ENCODE data around the gene ARL4D. TPM values are rescaled to one million over a fixed set of nuclear protein-coding genes. Genes with fewer than 3 reads are reported as not detected.
"Not testable (repeated sequence)": the region's sequence is repeated elsewhere in the genome, so short reads cannot be mapped to it uniquely, and the experiment has no call there.

The ARL4D gene
- total and polyA plus RNA-seq, 2 donors, result 1.7 to 26.8 TPM

DNA sequence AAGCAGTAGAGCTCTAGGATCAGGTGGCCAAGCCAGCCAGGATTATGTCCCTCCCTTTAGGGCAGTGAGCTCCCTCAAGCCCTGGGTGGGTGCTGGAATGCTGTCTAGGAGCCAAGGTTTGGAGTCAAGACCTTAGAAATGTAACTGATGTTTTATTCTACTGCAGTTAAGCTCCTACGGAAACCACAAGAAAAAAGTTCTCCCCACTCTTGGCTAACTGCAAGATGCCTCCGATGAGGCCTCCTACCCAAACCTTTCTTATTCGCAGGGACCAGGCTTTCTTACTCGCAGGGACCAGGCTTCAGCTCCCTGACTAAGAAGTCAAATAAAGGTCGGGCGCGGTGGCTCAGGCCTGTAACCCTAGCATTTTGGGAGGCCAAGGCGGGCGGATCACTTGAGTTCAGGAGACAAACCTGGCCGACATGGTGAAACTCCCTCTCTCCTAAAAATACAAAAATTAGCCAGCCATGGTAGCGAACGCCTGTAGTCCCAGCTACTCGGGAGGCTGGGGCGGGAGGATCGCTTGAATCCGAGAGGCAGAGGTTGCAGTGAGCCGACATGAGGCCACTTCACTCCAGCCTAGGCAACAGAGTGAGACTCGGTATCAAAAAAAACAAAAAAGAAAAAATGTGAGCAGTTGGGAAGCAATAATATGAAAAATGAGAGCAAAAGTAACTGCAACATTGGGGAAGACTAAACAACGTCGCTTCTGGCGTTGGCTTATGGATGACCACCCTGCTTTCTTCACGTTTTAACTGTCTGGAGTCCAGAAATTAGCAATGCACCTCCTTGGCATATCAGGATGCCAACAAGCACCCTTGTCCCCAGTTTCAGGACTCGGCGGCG, 31.7 kb upstream of the ARL4D start:
- peak in 2 of 9 donors; percentile 28 to 52 for DNase-seq (ENCODE audit: low read depth in 6 of 9, low spot score in 9 of 9)
- no peaks in the 10 kb centered on the region for H3K36me3 ChIP-seq (ENCODE audit: control insufficient read depth in 2 of 2, insufficient read depth in 2 of 2, low read length in 1 of 2)
- 90% methylated on average over 25 of the region's 25 CpGs for WGBS
- H3K27ac ChIP-seq (ENCODE audit: low read depth in 1 of 2, low read length in 1 of 2), result peak overlapping the region; percentile 97 to 99
- no peaks in the 10 kb centered on the region for H3K27me3 ChIP-seq (ENCODE audit: control insufficient read depth in 2 of 2, insufficient read depth in 1 of 2, low read length in 1 of 2)
- peak overlapping the region in 1 of 2 donors; percentile 91 for H3K4me3 ChIP-seq (ENCODE audit: low read length in 2 of 2)
- H3K9me3 ChIP-seq (ENCODE audit: control insufficient read depth in 2 of 2, insufficient read depth in 1 of 2, low read length in 1 of 2), result peaks cover 0 to 2% of the 10 kb centered on the region in 2 donors
- peaks cover 14 to 43% of the 10 kb centered on the region in 2 donors for H3K4me1 ChIP-seq (ENCODE audit: control insufficient read depth in 2 of 2, insufficient read depth in 2 of 2, low read length in 2 of 2)

- Histone ChIP-seq H3K27me3 (ENCODE audit: control insufficient read depth in 2 of 2, insufficient read depth in 1 of 2, low read length in 1 of 2) (no peaks in the 10 kb centered on the region), H3K4me3 (ENCODE audit: low read length in 2 of 2) (peak overlapping the region; percentile 81 to 91), H3K4me1 (ENCODE audit: control insufficient read depth in 2 of 2, insufficient read depth in 2 of 2, low read length in 2 of 2) (peaks cover 20 to 43% of the 10 kb centered on the region in 2 donors), H3K27ac (ENCODE audit: low read depth in 1 of 2, low read length in 1 of 2) (peak overlapping the region; percentile 97 to 99), H3K9me3 (ENCODE audit: control insufficient read depth in 2 of 2, insufficient read depth in 1 of 2, low read length in 1 of 2) (no peaks in the 10 kb centered on the region), H3K36me3 (ENCODE audit: control insufficient read depth in 2 of 2, insufficient read depth in 2 of 2, low read length in 1 of 2) (no peaks in the 10 kb centered on the region)
- 16% methylated on average over 11 of the region's 11 CpGs for WGBS
- peak in 3 of 9 donors; percentile 59 to 94 (median 89) for DNase-seq (ENCODE audit: low read depth in 6 of 9, low spot score in 9 of 9)
These were observed 31.0 kb upstream of the ARL4D start for GRCh38 chr17:43367737-43368242.

DNA sequence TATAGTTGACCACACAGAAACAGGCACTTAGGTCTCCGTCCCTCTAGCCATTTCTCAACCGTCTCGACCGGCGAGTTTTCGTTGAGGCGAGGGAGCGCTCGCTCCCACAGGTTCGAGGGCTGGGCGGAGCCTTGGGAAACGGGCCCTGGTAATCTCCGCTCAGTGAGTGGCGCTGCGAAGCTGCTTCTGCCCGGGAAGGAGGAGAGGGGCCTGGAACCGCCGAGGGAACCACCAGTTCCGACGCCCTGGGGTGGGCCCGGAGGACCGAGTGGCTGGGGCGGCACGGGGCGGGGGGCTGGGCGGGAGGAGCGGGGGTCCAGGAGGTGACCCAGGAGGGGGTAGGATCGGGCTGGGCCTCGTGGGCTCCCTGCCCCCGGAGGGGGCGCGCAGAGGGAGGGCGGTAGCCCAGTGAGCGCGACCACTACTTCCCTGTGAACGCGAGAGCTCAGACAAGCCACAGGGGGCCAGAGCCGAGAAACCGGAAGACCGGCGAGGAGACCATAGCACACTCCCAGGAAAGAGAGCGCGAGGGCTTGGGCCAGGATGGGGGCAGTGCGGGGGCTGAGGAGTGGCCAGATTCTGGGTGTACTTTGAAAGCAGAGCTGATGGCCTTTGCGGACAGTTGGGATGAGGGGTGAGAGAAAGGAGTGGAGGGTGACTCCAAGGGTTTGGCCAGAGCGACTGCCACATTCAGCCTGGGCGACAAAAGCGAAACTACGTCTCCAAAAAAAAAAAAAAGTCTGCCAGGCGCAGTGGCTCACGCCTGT, 29.9 kb upstream of the ARL4D start:
- no peaks in the 10 kb centered on the region for H3K36me3 ChIP-seq (ENCODE audit: control insufficient read depth in 2 of 2, insufficient read depth in 2 of 2, low read length in 1 of 2)
- H3K9me3 ChIP-seq (ENCODE audit: control insufficient read depth in 2 of 2, insufficient read depth in 1 of 2, low read length in 1 of 2), result no peaks in the 10 kb centered on the region
- H3K4me1 ChIP-seq (ENCODE audit: control insufficient read depth in 2 of 2, insufficient read depth in 2 of 2, low read length in 2 of 2), result peaks cover 20 to 48% of the 10 kb centered on the region in 2 donors
- peak overlapping the region; percentile 97 to 99 for H3K27ac ChIP-seq (ENCODE audit: low read depth in 1 of 2, low read length in 1 of 2)
- no peaks in the 10 kb centered on the region for H3K27me3 ChIP-seq (ENCODE audit: control insufficient read depth in 2 of 2, insufficient read depth in 1 of 2, low read length in 1 of 2)
- under 1% methylated on average over 51 of the region's 51 CpGs for WGBS
- H3K4me3 ChIP-seq (ENCODE audit: low read length in 2 of 2), result peak overlapping the region; percentile 81 to 91
- peak in 7 of 9 donors; percentile 37 to 87 (median 61) for DNase-seq (ENCODE audit: low read depth in 6 of 9, low spot score in 9 of 9)

DNA sequence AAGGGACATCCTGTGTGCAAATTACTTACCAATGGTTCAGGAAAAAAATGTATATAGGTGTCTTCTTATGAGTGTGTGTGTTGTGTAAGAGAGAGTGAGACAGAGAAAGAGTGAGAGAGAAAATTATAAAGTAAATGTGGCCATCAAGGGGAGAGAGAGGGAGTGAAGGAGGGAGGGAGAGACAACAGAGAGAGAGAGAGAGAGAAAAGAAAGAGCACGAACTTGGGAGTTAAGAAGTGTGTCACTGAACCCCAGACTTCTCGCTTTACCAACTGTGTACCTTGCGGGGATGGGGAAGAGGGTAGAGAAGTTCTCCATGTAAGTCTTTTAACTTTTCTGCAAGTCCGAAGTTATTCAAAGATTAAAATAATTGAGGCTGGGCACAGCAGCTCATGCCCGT, 28.8 kb upstream of the ARL4D start:
- no peaks in the 10 kb centered on the region for H3K27me3 ChIP-seq (ENCODE audit: control insufficient read depth in 2 of 2, insufficient read depth in 1 of 2, low read length in 1 of 2)
- no peaks in the 10 kb centered on the region for H3K9me3 ChIP-seq (ENCODE audit: control insufficient read depth in 2 of 2, insufficient read depth in 1 of 2, low read length in 1 of 2)
- no peak for DNase-seq (ENCODE audit: low read depth in 6 of 9, low spot score in 9 of 9)
- no peak overlapping the region for H3K4me3 ChIP-seq (ENCODE audit: low read length in 2 of 2)
- H3K4me1 ChIP-seq (ENCODE audit: control insufficient read depth in 2 of 2, insufficient read depth in 2 of 2, low read length in 2 of 2), result peaks cover 20 to 48% of the 10 kb centered on the region in 2 donors
- no peak overlapping the region for H3K27ac ChIP-seq (ENCODE audit: low read depth in 1 of 2, low read length in 1 of 2)
- no peaks in the 10 kb centered on the region for H3K36me3 ChIP-seq (ENCODE audit: control insufficient read depth in 2 of 2, insufficient read depth in 2 of 2, low read length in 1 of 2)
- 97% methylated on average over 5 of the region's 5 CpGs for WGBS

GRCh38 chr17:43371227-43371821, 27.5 kb upstream of the ARL4D start:
- DNase-seq (ENCODE audit: low read depth in 6 of 9, low spot score in 9 of 9), result no peak
- 89% methylated on average over 6 of the region's 6 CpGs for WGBS

GRCh38 chr17:43372273-43372911, 26.4 kb upstream of the ARL4D start:
- peaks cover 12 to 37% of the 10 kb centered on the region in 2 donors for H3K4me1 ChIP-seq (ENCODE audit: control insufficient read depth in 2 of 2, insufficient read depth in 2 of 2, low read length in 2 of 2)
- H3K27me3 ChIP-seq (ENCODE audit: control insufficient read depth in 2 of 2, insufficient read depth in 1 of 2, low read length in 1 of 2), result no peaks in the 10 kb centered on the region
- no peaks in the 10 kb centered on the region for H3K9me3 ChIP-seq (ENCODE audit: control insufficient read depth in 2 of 2, insufficient read depth in 1 of 2, low read length in 1 of 2)
- 25% methylated on average over 11 of the region's 11 CpGs for WGBS
- H3K4me3 ChIP-seq (ENCODE audit: low read length in 2 of 2), result no peak overlapping the region
- peak in 2 of 9 donors; percentile 36 to 64 for DNase-seq (ENCODE audit: low read depth in 6 of 9, low spot score in 9 of 9)
- no peak overlapping the region for H3K27ac ChIP-seq (ENCODE audit: low read depth in 1 of 2, low read length in 1 of 2)
- H3K36me3 ChIP-seq (ENCODE audit: control insufficient read depth in 2 of 2, insufficient read depth in 2 of 2, low read length in 1 of 2), result no peaks in the 10 kb centered on the region

More at GRCh38 chr17:43371227-43371821, 27.5 kb upstream of the ARL4D start:
- H3K27me3 ChIP-seq (ENCODE audit: control insufficient read depth in 2 of 2, insufficient read depth in 1 of 2, low read length in 1 of 2), result no peaks in the 10 kb centered on the region
- no peak overlapping the region for H3K27ac ChIP-seq (ENCODE audit: low read depth in 1 of 2, low read length in 1 of 2)
- peaks cover 20 to 48% of the 10 kb centered on the region in 2 donors for H3K4me1 ChIP-seq (ENCODE audit: control insufficient read depth in 2 of 2, insufficient read depth in 2 of 2, low read length in 2 of 2)
- H3K4me3 ChIP-seq (ENCODE audit: low read length in 2 of 2), result no peak overlapping the region
- H3K9me3 ChIP-seq (ENCODE audit: control insufficient read depth in 2 of 2, insufficient read depth in 1 of 2, low read length in 1 of 2), result no peaks in the 10 kb centered on the region
- no peaks in the 10 kb centered on the region for H3K36me3 ChIP-seq (ENCODE audit: control insufficient read depth in 2 of 2, insufficient read depth in 2 of 2, low read length in 1 of 2)

DNA sequence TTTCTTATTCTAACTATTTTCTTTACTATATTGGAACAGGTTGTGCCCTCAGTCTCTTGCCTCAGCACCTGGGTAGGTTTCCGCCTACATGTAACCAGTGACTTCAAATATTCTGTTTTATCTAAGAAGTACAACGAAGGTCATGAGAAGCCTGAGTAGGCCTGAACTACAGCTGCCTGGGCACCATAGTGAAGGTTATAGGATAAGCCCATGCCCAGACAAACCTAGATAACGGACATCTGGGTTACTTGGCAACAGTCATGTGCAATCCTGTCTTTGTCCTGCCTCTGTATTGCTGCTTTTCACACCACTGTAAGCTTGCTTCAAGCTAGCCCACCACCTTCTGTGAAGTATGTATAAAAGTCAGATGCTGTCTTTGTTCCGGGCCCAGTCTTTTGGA, 25.4 kb upstream of the ARL4D start:
- Histone ChIP-seq H3K27ac (ENCODE audit: low read depth in 1 of 2, low read length in 1 of 2) (no peak overlapping the region), H3K36me3 (ENCODE audit: control insufficient read depth in 2 of 2, insufficient read depth in 2 of 2, low read length in 1 of 2) (no peaks in the 10 kb centered on the region), H3K27me3 (ENCODE audit: control insufficient read depth in 2 of 2, insufficient read depth in 1 of 2, low read length in 1 of 2) (no peaks in the 10 kb centered on the region), H3K4me3 (ENCODE audit: low read length in 2 of 2) (no peak overlapping the region), H3K9me3 (ENCODE audit: control insufficient read depth in 2 of 2, insufficient read depth in 1 of 2, low read length in 1 of 2) (no peaks in the 10 kb centered on the region), H3K4me1 (ENCODE audit: control insufficient read depth in 2 of 2, insufficient read depth in 2 of 2, low read length in 2 of 2) (peaks cover 7 to 29% of the 10 kb centered on the region in 2 donors)
- WGBS, result 90% methylated on average over 4 of the region's 4 CpGs
- no peak for DNase-seq (ENCODE audit: low read depth in 6 of 9, low spot score in 9 of 9)

DNA sequence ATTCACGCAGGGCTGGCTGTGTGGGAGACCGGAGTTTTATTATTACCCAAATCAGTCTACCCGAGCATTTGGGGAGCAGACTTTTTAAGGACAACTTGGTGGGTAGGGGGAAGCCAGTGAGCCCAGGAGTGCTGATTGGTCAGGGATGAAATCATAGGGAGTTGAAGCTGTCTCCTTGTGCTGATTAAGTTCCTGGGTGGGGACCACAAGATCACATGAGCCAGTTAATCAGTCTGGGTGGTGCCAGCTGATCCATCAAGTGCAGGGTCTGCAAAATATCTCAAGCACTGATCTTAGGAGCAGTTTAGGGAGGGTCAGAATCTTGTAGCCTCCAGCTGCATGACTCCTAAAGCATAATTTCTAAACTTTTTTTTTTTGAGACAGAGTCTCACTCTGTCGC, 22.9 kb upstream of the ARL4D start:
- H3K27me3 ChIP-seq (ENCODE audit: control insufficient read depth in 2 of 2, insufficient read depth in 1 of 2, low read length in 1 of 2); H3K36me3 ChIP-seq (ENCODE audit: control insufficient read depth in 2 of 2, insufficient read depth in 2 of 2, low read length in 1 of 2); DNase-seq (ENCODE audit: low read depth in 6 of 9, low spot score in 9 of 9); H3K4me3 ChIP-seq (ENCODE audit: low read length in 2 of 2); H3K27ac ChIP-seq (ENCODE audit: low read depth in 1 of 2, low read length in 1 of 2): not testable (repeated sequence)
- peaks cover 1 to 19% of the 10 kb centered on the region in 2 donors for H3K9me3 ChIP-seq (ENCODE audit: control insufficient read depth in 2 of 2, insufficient read depth in 1 of 2, low read length in 1 of 2)
- H3K4me1 ChIP-seq (ENCODE audit: control insufficient read depth in 2 of 2, insufficient read depth in 2 of 2, low read length in 2 of 2), result peaks cover 7 to 18% of the 10 kb centered on the region in 2 donors
- WGBS, result 96% methylated on average over 4 of the region's 4 CpGs

Data from thymus (tissue), 11 donors.